Spleen (tissue), 11 donors: ENCODE data around the gene SH3BP4. TPM values are rescaled to one million over a fixed set of nuclear protein-coding genes. Genes with fewer than 3 reads are reported as not detected.

ENCODE experiments used
- DNase-seq: peaks from one replicate; pipeline ENCODE4 v3.0.0-alpha.2; 2020
- H3K27ac ChIP-seq, 8 donors: fragments of 200-600 bp; sonication (generic) in 7 of 8; 1 replicate in 4 of 8; 2 replicates in 4 of 8; pipeline versions ENCODE4 v1.5.0 to v1.8.0; 2016 to 2021; ENCODE audit warnings: inconsistent platforms in 4 of 8, mild to moderate bottlenecking in 4 of 8, moderate library complexity in 1 of 8
- H3K27me3 ChIP-seq, 7 donors: fragments of 200-600 bp; sonication (generic) in 6 of 7; replicated peaks in 1 of 7; 1 replicate in 4 of 7; 2 replicates in 3 of 7; pipeline versions ENCODE4 v1.5.0 to v1.8.0; 2016 to 2021; ENCODE audit warnings: inconsistent platforms in 3 of 7, mild to moderate bottlenecking in 1 of 7
- H3K36me3 ChIP-seq, 6 donors: fragments of 200-600 bp; sonication (generic) in 5 of 6; 1 replicate in 4 of 6; 2 replicates in 2 of 6; pipeline versions ENCODE4 v1.5.0 to v1.8.0; 2016 to 2021; ENCODE audit warnings: inconsistent platforms in 2 of 6
- H3K4me1 ChIP-seq, 6 donors: fragments of 200-600 bp; sonication (generic) in 5 of 6; 1 replicate in 3 of 6; 2 replicates in 3 of 6; pipeline versions ENCODE4 v1.5.0 to v1.8.0; 2016 to 2021; ENCODE audit warnings: inconsistent platforms in 3 of 6
- H3K4me3 ChIP-seq, 8 donors: fragments of 200-600 bp; sonication (generic) in 7 of 8; 1 replicate in 4 of 8; 2 replicates in 4 of 8; pipeline versions ENCODE4 v1.5.0 to v1.8.0; 2016 to 2021; ENCODE audit warnings: inconsistent platforms in 4 of 8, mild to moderate bottlenecking in 4 of 8, moderate library complexity in 2 of 8
- H3K9me3 ChIP-seq, 8 donors: fragments of 200-600 bp; sonication (generic) in 7 of 8; 1 replicate in 4 of 8; 2 replicates in 4 of 8; pipeline versions ENCODE4 v1.5.0 to v1.8.0; 2016 to 2021; ENCODE audit warnings: inconsistent platforms in 4 of 8
- CTCF ChIP-seq, 11 experiments: fragments of 200-600 bp in 7 of 11; fragments of 450-650 bp in 4 of 11; sonication (generic) in 4 of 11; IDR thresholded peaks in 8 of 11; conservative IDR thresholded peaks in 3 of 11; 1 replicate in 7 of 11; 2 replicates in 4 of 11; pipeline versions ENCODE4 v1.4.0 to v1.8.0; 2016 to 2021; ENCODE audit warnings: antibody characterized with exemption in 11 of 11, inconsistent platforms in 4 of 11, mild to moderate bottlenecking in 1 of 11
- POLR2A ChIP-seq, 3 donors: fragments of 450-650 bp; IDR thresholded peaks; one replicate each; pipeline ENCODE4 v1.5.1; 2017; ENCODE audit warnings: antibody characterized with exemption in 3 of 3, mild to moderate bottlenecking in 1 of 3
- POLR2AphosphoS5 ChIP-seq, 3 donors: sonication (generic); formaldehyde crosslinking; IDR thresholded peaks; one replicate each; pipeline ENCODE4 v1.5.1; 2017; ENCODE audit warnings: antibody characterized with exemption in 3 of 3
- WGBS, 5 donors: extraction: QIAGEN DNeasy Blood & Tissue Kit in 3 of 5; methylation state at CpG; one replicate each; pipeline versions ENCODE4 v1.1.5 to v1.1.7; 2013 to 2018; 5-methylcytosine and 5-hydroxymethylcytosine counted together
- intact Hi-C: fragments of 100-400 bp; cut with DNase I; formaldehyde crosslinking; loops from one replicate; pipeline ENCODE4 v1.15.0; 2023; ENCODE audit warnings: low total_unique reads
- polyA plus RNA-seq, 3 donors: library from polyadenylated mRNA; stranded (reverse); fragments of 200-250 nt; gene quantifications; one replicate each; pipeline ENCODE4 v1.2.1, GENCODE V29; 2013
- total RNA-seq, 7 donors: library from RNA; depleted of rRNA in 3 of 7; stranded (reverse); fragments of >200 nt in 3 of 7; fragmentation: NEBNext Ultra II Directional in 4 of 7; extraction: Animal tissue kit (Norgen Biotek cat#: 25700) in 4 of 7; gene quantifications; one replicate each; pipeline versions ENCODE4 v1.1.0 to v1.2.1, GENCODE V29; 2016 to 2021
- donor health status: healthy with polysubstance abuse.
- donor health status: DM: no; HTN: no; CAD: no; lungs with moderate emphysema.
- donor health status: DM: no; HTN: no; CAD: no.
- donor health status: Bipolar disorder and iron deficiency.
- donor health status: healthy.
- donor health status: DM: no; HTN: no; CAD: no.
- donor health status: DM: yes; HTN: yes; CAD: no.

The SH3BP4 gene
- total and polyA plus RNA-seq, 10 donors, result 2.3 to 21.0 (median 12.4) TPM

- peak overlapping the region; percentile 47 to 79 (median 56) for H3K4me3 ChIP-seq
- 55 to 75% (median 65%) methylated on average over 19 to 20 of the region's 20 CpGs for WGBS, 5 donors
- peak overlapping the region in 7 of 8 donors; percentile 35 to 83 (median 75) for H3K27ac ChIP-seq
- H3K36me3 ChIP-seq, result no peaks in the 10 kb centered on the region
- intact Hi-C loops, result no loop called here
- TF ChIP-seq CTCF (IDR thresholded peaks at IDR 0.05 in 8 of 11, conservative IDR thresholded peaks at IDR 0.05 in 3 of 11) (no peak), POLR2AphosphoS5 (IDR thresholded peaks at IDR 0.05) (no peak), POLR2A (IDR thresholded peaks at IDR 0.05) (no peak)
- H3K9me3 ChIP-seq, result no peaks in the 10 kb centered on the region
- H3K4me1 ChIP-seq, result peaks cover 4 to 43% (median 26%) of the 10 kb centered on the region in 6 donors
- H3K27me3 ChIP-seq, result peaks cover 0 to 68% (median 27%) of the 10 kb centered on the region in 7 donors
- DNase-seq, result peak; percentile 47
These were observed 1.6 kb downstream of the SH3BP4 start for GRCh38 chr2:234953116-234954031.

DNA sequence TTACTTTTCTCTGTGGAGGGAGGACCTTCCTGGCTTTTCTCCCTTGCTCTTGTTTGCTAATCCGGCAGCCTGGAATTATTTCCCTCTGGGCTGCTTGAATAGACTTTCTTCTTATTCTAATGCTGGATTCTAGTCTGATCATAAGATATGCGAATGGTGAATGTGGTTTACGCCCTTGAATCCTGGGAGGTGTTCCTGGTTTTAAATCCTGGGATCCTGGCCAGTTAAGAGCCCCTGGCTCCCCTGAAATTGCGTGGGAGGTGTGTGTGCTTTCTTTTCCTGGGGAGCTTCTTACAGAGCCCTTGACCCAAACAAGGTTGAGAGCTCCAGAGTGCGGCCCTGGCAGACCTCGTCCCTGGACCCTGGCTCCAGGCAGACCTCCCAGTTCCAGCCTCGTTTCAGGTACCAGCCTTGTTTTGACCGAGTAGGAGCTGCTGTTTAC is 2.8 kb downstream of the SH3BP4 start:
- TF ChIP-seq POLR2A (IDR thresholded peaks at IDR 0.05) (no peak), CTCF (IDR thresholded peaks at IDR 0.05 in 8 of 11, conservative IDR thresholded peaks at IDR 0.05 in 3 of 11) (no peak), POLR2AphosphoS5 (IDR thresholded peaks at IDR 0.05) (no peak)
- Histone ChIP-seq H3K27ac (peak overlapping the region in 4 of 8 donors; percentile 9 to 83 (median 56)), H3K9me3 (no peaks in the 10 kb centered on the region), H3K4me1 (peaks cover 4 to 43% (median 26%) of the 10 kb centered on the region in 6 donors), H3K36me3 (no peaks in the 10 kb centered on the region), H3K27me3 (peaks cover 0 to 57% (median 27%) of the 10 kb centered on the region in 7 donors), H3K4me3 (peak overlapping the region in 1 of 8 donors; percentile 69)
- intact Hi-C loops, result no loop called here
- peak; percentile 47 for DNase-seq
- WGBS, 5 donors, result 45 to 75% (median 70%) methylated on average over 8 of the region's 8 CpGs

- Histone ChIP-seq H3K27me3 (peaks cover 0 to 51% (median 27%) of the 10 kb centered on the region in 7 donors), H3K4me3 (no peak overlapping the region), H3K27ac (peak overlapping the region in 2 of 8 donors; percentile 31 to 83), H3K4me1 (peaks cover 4 to 43% (median 26%) of the 10 kb centered on the region in 6 donors), H3K9me3 (no peaks in the 10 kb centered on the region), H3K36me3 (no peaks in the 10 kb centered on the region)
- WGBS, 5 donors, result 84 to 93% (median 87%) methylated on average over 16 of the region's 16 CpGs
- peak; percentile 56 for DNase-seq
- intact Hi-C loops, result no loop called here
- no peak for TF ChIP-seq POLR2AphosphoS5 (IDR thresholded peaks at IDR 0.05)
- TF ChIP-seq CTCF (IDR thresholded peaks at IDR 0.05 in 8 of 11, conservative IDR thresholded peaks at IDR 0.05 in 3 of 11), result no peak
- no peak for TF ChIP-seq POLR2A (IDR thresholded peaks at IDR 0.05)
These were observed 3.3 kb downstream of the SH3BP4 start for GRCh38 chr2:234955091-234955591.
